ENCODE results near the gene SOX10.

SOX10 gene

GRCh38 chr22:37929390-37929789 lies 55.0 kb downstream of the SOX10 start:
- DNase-seq = no peak

- DNase-seq = no peak
Observed at GRCh38 chr22:37927637-37927936, 56.8 kb downstream of the SOX10 start.

GRCh38 chr22:37926771-37927636 lies 57.4 kb downstream of the SOX10 start:
- DNase-seq = no peak

- no peak for DNase-seq
Observed at GRCh38 chr22:37926358-37926757, 58.0 kb downstream of the SOX10 start.

- no peak for DNase-seq
Observed at GRCh38 chr22:37925767-37926166, 58.6 kb downstream of the SOX10 start.

GRCh38 chr22:37925330-37925729 lies 59.0 kb downstream of the SOX10 start:
- no peak for DNase-seq

GRCh38 chr22:37924386-37925065 lies 59.8 kb downstream of the SOX10 start:
- DNase-seq = no peak

GRCh38 chr22:37923927-37924326 lies 60.4 kb downstream of the SOX10 start:
- DNase-seq = no peak
